ENCODE results near the gene ITGA6.
A peak's percentile ranks its signal among the peaks of the same experiment; 100 is the strongest.

Gene ITGA6

DNA sequence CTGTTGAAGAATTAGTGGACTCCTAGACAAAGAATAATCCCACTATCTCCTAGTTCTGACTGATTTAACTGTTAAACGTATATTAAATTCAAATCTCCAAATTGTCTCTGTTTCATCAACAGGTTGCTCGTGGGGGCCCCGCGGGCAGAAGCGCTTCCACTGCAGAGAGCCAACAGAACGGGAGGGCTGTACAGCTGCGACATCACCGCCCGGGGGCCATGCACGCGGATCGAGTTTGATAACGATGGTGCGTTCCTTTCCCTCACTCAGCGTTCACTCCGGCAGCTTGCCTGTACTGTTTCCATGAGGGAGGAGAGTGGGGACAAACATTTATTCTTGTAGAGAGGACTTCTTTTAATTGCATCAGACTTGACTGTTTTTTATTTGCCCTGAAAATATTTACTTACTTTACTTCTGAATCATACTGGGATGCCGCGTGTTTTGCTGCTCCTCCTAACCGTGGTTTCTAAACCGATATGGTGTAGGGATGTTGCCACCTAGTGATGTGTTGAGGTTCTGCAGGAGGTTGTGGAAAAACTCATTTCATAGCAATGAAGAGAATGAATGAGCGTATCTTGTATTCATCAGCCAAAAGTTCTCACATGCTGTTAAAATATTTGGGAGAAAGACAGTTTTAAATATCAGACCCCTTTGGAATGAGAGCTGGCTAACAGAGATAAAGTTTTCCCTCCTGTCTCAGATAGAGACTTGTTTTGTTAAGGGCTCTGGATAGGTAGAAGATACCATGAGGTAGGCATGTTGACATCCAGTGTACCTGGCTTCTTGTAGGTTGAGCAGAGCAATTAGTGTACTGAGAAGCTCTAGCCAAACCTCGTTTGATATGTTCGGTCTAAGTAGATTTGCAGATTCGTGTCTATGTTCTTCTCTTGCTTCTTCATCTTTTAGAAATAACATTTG is 38.3 kb downstream of the ITGA6 start:
- DNase-seq: peak; percentile 50 to 83

DNA sequence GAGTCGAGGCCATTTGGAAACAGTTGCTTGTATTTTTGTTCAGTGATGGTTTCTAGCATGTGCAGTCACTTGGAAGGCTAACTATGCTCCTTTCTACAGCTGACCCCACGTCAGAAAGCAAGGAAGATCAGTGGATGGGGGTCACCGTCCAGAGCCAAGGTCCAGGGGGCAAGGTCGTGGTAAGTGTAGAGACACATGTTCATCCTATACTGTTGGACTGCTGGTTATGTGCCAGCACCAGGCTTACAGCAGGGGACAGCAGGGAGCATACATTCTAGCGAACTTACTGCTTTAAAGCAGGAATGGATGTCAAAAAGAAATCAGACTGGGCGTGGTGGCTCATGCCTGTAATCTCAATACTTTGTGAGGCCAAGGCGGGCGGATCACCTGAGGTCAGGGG is 40.0 kb downstream of the ITGA6 start:
- no peak for DNase-seq

DNA sequence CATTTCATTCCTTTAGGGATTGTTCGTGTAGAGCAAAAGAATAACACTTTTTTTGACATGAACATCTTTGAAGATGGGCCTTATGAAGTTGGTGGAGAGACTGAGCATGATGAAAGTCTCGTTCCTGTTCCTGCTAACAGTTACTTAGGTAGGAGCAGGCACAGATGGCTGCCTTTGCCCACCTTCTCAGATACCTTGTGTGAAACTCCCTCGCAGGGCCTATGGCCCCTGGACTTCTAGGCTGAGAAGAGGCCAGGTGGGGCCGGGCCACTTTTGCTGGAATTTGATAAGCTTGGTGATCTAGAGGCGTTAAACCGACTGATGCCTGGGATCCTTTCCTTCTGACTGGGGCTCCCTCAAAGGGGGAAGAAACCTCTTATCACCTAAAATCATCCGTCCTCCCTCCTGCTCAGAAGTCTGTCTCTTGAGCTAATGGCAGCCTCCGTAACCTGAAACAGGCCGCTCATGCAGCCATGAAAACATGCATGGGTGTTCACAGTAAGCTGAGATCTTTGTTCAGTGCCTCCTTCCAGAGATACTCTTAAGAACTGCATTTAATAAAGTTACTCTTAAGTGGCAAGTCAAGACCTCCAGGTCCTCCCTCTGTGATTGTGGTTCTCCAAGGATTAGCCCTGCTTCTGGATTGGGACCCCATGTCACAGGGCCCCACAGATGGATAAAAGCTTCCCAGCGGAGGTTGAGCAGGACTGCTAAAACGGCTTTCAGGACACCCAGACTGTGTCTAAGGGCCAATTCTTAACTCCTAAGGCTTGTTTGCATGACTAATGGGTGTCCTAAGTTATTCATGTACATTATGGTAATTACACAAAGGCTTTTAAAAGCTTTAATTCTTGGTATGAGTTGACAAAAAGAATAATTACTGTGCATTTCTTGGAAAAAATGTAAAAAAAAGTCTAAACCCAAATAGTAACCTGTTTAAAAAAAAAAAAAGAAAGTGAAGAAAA is 43.9 kb downstream of the ITGA6 start:
- DNase-seq: no peak

DNA sequence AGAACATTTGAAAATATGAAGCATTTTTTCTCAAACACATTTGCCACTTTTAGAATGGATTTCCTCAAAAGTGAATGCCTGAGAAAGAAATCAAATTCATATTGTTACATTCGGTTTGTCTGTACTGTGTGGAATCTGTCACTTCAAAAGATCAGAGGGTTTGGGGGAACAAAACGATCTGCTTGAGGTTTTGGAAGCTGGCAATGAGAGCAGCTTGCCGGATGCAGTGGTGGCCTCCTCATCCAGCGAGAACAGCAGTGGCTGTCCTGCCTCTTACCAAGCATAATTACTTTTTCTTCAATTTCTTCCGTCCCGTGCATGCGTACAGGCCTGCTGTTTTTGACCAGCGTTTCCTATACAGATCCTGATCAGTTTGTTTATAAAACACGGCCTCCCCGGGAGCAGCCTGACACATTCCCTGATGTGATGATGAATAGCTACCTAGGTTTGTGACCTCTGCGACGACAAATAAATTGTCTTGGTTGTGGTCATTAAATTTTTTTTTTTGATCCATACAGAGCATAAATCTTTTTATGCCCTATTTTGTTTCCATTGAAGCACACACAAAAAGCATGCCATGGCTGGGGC is 45.2 kb downstream of the ITGA6 start:
- no peak for DNase-seq

DNA sequence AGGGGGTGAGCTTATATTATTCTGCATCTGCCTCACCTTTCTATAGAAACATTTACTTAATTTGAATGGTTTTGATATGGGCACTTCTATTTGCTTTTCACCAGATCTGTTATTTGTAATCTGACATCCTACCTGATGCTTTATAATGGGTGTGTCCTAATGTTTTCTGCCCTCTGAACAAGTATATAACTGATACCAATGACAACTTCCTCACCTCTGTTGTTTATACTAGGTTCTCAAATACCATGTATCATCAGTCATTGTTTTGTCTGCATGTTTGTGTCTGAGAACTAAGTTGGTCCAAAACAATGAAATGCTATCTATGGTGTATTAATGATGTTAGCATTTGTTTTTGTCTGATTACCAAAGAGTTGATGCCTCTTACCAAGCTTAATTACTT is 45.8 kb downstream of the ITGA6 start:
- no peak for DNase-seq

DNA sequence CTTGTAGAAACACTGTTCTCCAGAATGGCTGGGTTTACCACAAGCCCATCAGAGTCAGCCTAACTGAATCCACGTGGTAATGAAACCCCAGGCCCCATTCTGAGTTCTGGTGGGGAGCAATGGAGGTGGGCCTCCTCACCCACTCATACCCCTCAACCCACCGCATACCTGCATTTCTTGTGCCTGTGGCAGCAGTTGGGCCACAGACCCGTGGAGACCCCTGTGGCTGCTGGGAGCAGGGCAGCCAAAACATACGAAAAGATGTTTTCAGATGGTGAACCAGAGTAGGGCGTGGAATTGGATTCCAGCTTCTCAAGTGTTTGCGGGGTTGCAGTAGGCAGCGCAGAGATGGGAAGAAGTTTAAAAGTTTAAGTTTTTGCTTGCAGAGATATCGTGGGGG is 51.0 kb downstream of the ITGA6 start:
- DNase-seq: no peak

DNA sequence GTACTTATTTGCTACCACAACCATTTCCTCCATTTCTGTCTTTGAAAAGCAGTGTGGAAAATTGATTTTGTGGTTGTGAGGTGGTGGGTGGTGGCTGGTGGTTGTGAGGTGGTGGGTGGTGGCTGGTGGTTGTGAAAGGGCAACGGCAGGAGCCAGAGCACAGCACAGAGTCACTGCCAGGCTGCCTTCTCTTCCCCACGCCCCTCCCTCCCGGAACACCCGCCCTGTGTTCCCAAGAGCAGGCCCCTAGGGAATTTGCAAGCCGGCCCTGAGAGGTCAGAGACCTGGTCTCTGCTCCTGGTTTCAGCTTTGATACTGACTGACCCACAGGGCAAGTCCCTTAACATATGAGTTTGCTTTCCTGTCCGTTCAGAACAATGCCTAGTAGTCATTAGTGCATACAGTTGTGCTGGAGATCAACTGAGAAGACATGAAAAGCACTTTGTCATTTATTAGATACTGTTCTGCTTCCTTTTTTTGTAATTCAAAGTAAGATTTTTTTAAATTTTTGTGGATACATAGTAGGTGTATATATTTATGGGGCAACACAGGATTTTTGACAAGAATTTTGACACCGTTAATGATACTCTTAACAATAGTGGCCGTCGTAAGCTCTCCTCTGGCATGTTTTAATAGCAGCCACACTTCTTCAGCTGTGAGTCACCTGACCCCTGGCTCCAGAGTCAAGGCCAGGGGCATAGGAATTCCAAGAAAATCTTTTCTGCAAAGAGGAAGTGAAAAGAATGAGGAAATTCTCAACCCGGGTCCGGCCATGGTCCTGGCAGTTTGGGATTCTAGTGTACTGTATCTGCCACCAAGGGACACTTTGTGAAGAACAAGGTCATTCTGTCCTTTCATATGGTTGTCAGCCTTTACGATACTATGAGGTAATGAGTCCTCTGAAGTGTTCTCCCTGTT is 53.2 kb downstream of the ITGA6 start:
- DNase-seq: no peak

DNA sequence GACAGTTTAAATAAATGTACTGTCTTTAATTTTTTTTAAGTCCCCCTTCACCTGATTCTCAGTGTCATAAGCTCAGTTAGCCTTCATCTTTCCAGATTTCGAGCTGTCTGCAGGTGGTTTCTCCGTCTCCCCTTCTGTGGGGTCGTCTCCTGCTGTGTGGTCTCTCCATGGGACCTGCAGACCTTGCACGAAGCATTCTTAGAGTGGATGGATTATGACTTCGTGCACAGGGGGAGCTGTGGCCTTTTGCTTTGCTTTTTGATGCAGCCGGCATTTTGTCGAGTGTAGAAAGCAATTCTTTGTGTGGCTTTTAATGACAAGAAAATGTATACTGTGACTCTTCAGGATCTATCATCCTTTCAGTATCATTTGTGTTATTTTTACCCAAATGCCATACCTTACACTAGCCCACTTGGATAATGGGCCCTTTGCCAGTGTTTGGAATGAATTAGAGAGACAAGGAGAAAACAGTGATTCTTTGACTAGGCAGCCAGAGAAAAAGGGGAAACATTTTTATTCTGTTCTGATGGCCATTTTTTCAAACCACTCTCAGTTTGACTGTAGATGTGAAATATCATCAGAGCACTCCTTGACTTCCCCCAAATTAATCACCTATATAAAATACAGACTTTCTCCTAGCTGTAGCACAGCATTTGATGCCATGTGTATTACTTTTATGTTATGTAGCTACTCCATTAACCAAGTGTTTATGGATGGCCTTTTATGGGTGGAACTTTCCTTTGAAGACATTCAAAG is 54.3 kb downstream of the ITGA6 start:
- DNase-seq: no peak

DNA sequence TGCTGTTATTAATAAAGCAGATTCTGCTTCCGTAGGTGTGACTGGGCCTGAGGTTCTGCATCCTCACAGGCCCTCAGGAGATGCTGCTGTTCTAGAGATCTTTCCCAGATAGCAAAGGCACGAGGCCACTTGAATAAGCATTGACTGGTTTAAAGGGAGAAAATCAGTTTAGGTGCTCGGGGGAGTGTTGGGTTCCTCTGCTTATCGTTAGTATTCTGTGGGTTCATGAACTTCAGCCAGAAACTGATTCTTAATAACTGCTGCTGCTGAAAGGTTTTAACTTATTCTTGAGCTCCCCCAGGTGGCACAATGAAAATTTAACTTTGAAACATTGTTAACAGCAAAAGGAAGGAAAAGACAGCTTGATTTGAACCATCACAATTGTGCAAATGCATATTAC is 56.9 kb downstream of the ITGA6 start:
- DNase-seq: no peak

DNA sequence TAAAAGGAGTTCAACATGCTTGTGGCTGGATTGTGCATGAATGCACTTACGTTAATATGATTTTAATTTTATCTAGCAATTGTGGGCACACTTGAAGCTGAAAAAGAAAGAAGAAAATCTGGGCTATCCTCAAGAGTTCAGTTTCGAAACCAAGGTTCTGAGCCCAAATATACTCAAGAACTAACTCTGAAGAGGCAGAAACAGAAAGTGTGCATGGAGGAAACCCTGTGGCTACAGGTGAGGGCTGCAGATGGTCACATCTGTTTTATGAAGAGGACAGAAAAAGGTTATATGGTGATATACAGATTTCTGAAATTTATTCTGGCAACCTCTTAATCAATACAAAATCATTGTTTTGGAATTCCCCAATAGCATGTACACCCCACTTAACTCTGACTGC is 57.3 kb downstream of the ITGA6 start:
- no peak for DNase-seq

DNA sequence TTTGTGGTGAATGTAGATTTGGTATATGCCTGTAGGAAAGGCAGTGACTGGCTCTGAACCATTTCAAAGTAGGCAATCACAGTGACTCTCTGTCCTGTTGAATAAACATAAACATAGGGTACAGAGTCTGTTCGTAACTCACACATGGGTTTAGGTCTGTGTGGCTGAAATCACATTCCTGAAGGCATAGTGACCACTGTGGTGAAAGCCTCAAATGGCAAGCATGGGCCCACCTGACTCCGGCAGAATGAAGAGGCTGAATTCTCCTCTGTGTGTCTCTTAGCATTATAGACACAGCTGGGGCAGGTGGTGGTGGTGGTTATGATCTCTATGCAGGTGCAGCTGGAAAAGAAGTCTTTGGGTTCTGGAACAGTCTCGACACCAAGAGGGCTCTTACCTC is 61.2 kb downstream of the ITGA6 start:
- no peak for DNase-seq

DNA sequence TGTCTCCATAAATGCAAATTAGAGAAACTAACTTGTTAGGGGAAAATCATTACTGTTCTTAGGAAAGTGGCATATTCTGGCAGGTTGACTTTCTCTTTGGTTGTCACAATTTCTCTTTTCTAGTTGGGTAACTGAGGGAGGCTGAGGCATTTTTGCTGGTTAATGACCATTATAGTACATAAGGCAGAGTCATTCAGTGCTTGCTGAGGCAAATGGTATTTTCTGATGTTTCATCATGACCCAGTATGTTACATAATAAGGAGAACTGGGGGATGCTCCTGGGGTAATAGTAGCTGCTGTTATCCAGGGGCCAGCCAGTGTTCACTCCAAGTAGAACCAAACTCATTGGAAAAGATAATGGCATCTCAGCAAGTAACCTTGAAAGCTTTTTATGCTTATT is 62.3 kb downstream of the ITGA6 start:
- no peak for DNase-seq

DNA sequence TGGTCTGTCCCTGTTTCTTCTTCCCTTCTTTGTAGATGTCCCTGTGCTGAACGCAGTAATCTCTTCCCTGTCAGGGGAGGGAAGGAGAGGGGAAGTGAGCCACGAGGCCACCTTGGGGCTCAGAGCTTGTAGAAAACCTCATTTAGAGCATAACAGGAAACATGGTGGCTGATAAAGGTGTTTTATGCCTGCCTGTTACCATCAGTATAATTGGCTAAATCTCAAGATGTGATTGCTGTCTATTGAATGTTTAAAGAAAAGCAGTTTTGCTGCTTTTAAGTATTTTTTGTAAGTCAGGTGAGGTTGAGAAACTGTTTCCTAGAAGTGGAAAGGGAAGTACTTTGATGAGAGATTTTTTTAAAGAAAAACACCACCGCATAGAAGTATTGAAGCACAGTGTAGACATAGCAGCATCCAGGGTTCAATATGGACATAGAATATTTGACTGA is 68.8 kb downstream of the ITGA6 start:
- no peak for DNase-seq

DNA sequence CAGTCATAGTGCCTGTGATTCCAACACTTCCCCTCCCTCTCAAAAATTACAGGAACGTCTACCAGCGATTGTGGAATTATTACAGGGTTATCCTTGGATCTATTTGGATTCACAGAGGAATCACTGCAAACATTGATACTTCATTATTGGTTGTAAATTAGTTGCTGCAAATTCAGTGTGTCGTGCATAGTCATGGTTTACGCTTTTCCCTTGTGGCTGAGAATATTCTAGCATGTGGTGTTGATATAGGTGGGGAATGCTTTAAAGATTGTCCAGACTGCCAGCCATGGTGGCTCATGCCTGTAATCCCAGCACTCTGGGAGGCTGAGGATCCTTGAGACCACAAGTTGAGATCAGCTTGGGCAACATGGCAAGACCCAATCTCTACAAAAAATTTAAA is 79.8 kb downstream of the ITGA6 start:
- no peak for DNase-seq

DNA sequence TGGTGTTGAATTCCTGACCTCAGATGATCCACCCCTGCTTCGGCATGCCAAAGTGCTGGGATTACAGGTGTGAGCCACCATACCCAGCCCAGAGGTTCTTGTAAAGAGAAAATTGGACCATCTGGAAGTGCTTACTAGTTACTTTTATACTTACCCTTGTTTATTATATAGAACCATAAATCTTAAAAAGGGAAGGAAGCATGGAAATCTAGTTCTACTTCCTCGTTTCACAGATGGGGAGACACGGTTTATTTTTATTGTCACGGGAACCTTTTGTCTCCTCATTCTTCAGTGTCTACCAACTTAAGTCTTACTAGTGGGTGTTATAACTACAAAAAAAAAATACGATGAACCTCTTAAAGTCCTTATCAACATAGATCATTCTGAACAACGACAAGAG is 82.7 kb downstream of the ITGA6 start:
- DNase-seq: no peak

DNA sequence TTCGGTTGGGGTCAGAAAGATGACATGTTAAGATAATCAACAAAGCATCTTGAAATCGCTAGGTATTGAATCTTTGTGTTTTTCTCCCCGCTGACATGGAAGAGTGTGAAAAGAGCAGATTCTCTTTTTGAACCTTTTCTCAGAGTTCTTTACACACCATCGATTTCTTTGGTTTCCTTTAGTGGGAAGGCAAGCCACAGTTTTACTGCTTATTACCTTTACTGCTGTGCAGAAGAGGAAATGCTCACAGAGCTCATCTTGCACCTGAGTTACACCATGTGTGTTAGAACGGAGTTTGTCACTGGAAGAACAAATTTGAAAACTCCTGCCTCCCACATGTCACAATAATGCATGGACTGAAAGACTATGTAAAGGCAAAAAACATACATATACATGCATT is 83.2 kb downstream of the ITGA6 start:
- DNase-seq: no peak

DNA sequence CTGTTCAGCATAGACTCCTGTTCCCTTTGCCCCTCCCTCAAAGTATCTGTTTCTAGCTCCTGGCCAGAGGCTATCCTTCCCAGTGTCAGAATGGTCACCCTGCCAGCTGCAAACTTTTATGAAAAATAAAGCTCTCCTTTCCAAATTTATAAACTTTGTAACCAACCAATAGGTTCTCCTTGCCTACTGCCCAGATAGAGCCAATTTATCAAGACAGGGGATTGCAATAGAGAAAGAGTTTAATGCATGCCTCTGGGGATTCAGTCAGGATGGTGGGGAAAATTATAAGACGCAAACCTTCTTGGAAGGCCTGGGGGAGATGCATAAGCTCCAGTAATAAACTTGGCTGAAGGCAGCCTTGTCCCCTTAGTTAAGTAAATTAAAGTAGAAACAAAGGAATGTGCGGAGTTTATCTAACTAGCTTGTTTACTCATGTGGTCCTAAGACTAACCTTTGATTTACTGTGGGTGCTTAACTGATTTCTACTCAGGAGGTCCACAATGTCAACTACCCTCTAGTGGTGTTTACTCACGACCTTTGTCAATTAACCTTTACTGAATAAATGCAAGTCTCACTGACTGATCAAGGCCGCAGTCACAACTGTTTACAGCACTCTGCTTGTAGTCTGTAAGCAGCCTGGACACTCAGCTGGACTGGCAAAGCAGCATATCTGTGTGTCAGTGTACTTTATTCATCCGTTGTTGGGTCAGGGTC is 85.6 kb downstream of the ITGA6 start:
- no peak for DNase-seq

DNA sequence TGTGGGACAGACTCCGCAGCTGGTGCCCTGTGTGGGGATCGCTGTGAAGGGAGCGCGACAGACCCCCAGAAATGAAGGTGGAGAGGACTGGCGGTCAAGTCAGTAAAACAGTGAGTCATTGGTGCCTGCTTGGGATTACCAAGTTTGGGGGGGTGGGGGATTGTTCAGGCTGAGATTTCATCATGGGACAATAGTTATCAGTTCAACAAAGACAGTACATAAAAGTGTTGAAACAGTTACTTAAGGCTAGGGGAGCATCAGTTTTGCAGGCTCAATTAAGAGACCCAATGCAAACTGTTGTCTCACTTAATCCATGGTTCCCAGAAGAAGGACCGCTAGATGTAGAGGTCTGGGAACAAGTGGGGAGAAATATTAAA is 86.1 kb downstream of the ITGA6 start:
- no peak for DNase-seq

DNA sequence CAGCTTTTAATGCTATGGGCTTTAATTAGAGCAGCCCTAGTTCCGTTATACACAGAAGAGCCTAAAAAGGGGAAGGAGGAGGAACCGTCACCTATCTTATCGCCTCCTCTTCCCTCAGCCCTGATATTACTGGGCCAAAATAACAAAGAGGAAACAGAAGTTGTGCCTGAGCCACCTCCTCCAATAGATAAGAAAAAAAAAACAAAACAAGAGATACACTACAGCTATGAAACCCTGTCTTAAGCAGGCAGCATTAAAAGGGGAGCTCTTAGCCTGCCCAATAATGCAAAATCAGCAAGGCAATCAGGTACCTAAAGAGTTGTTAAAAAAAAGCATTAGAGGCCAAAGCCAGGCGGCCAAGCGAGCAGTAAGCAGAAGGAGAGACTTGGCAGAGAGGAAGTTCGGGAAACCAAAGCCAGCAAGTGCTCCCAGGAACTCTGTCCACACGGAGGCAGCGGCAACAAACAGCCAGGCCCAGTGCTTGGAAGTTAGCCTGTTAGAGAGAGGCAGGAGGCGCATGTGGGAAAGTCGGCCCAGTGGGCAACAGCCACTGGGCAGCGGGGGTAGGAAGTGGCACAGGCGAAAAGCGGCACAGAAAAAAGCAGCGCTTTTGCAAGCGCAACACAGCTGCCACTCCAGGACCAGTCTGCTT is 86.7 kb downstream of the ITGA6 start:
- DNase-seq: peak; percentile 17 to 48

DNA sequence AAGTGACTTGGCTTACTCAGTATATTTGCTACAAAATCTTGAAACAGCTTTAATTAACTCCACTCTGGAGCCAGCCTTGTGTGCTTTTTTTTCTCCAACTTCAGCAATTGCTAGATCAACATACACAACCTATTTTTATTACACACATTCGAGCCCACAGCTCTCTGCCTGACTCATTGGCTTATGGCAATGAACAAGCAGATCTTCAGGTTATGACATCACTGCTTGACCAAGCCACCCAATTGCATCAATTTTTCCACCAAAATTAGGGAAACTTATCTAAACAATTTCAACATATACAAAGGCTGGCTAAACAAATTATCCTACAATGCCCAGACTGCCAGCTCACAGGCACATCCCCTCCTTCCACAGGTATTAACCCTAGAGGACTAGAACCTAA is 88.9 kb downstream of the ITGA6 start:
- DNase-seq: no peak

All from hippocampal formation (tissue), 2 donors.